Inferior parietal cortex (tissue), 1 donor: ENCODE data around the gene MAML1.

Source experiments
- DNase-seq: peaks from one replicate; pipeline ENCODE4 v3.0.0-alpha.2; 2016; ENCODE audit errors: extremely low spot score

The MAML1 gene

GRCh38 chr5:179822059-179822432 is 89.4 kb downstream of the MAML1 start:
- no peak for DNase-seq

GRCh38 chr5:179822444-179822990 is 89.9 kb downstream of the MAML1 start:
- DNase-seq = no peak

- DNase-seq = no peak
These were observed 91.5 kb downstream of the MAML1 start for GRCh38 chr5:179823937-179824744.

GRCh38 chr5:179824745-179825112 is 92.1 kb downstream of the MAML1 start:
- DNase-seq = no peak

GRCh38 chr5:179825655-179826182 is 93.1 kb downstream of the MAML1 start:
- DNase-seq = no peak
